GM12801 (cell line): ENCODE results near the gene PTPRN2.

Experiments
- CTCF ChIP-seq: IDR thresholded peaks from one replicate; pipeline ENCODE4 v1.5.1; 2011; ENCODE audit warnings: control low read depth; ENCODE audit not compliant: insufficient read length; ENCODE audit errors: extremely low read depth

Gene PTPRN2

GRCh38 chr7:158013085-158013668 is 574.4 kb downstream of the PTPRN2 start:
- no peak for TF ChIP-seq CTCF

- no peak for TF ChIP-seq CTCF
Observed at GRCh38 chr7:158011941-158012340, 575.7 kb downstream of the PTPRN2 start.

- no peak for TF ChIP-seq CTCF
Observed at GRCh38 chr7:158010961-158011693, 576.5 kb downstream of the PTPRN2 start.

GRCh38 chr7:158009886-158010285 is 577.7 kb downstream of the PTPRN2 start:
- TF ChIP-seq CTCF = no peak

GRCh38 chr7:158008267-158008666 is 579.4 kb downstream of the PTPRN2 start:
- no peak for TF ChIP-seq CTCF

GRCh38 chr7:158007697-158008257 is 579.8 kb downstream of the PTPRN2 start:
- TF ChIP-seq CTCF = no peak

GRCh38 chr7:158006841-158007696 is 580.6 kb downstream of the PTPRN2 start:
- no peak for TF ChIP-seq CTCF
